Renal cortex interstitium (tissue), 11 donors: ENCODE results near the gene NAV2. TPM values are rescaled to one million over a fixed set of nuclear protein-coding genes. Genes with fewer than 3 reads are reported as not detected.

Experiments used
- DNase-seq, 11 donors: peaks; one replicate each; pipeline ENCODE4 v3.0.0-alpha.2; 2013; ENCODE audit warnings: low read depth in 9 of 11, low spot score in 4 of 11; ENCODE audit errors: extremely low read depth in 1 of 11
- polyA plus RNA-seq, 3 donors: library from polyadenylated mRNA; unstranded; fragments of 120-200 nt; gene quantifications; one replicate each; pipeline ENCODE4 v1.2.1, GENCODE V29; 2013; ENCODE audit not compliant: insufficient read length in 3 of 3

NAV2 gene
- polyA plus RNA-seq, 3 donors: 36.9 to 94.9 (median 39.5) TPM

DNA sequence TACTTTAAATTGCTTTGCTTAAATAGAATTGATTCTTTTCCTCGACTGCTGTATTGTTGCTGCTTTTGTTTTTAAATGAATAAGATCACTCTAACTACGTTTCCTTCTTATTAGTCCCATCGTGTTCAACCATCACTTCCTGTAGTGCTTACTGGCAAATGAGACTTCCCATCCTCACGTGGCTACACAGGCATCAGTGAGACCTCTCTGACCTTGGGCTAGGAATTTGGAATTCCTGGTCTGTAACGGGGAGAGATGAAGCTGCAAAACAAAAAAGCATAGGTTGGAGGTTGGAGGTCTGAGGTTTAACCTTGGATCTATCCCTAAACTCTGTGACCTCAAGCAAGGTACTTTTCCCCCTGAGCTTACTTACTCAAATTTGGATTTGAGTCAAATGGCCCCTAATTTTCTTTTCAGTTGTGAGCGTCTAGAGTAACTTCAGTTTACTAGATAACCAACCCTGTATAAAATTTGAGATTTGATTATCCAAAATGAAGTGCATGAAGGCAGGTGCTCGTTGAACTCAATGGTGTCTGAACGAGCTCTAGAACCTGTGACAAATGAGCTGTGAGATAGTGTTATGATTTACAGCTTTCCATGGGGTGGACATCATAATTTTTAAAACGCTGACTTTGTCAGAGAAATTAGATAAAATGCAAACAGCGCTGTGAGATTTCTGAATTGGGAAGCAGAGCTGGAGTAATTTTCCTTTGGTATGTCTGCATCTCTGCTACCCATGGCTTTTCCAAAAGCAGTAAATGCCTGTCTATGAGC lies 296.4 kb downstream of the NAV2 start:
- DNase-seq: no peak

DNA sequence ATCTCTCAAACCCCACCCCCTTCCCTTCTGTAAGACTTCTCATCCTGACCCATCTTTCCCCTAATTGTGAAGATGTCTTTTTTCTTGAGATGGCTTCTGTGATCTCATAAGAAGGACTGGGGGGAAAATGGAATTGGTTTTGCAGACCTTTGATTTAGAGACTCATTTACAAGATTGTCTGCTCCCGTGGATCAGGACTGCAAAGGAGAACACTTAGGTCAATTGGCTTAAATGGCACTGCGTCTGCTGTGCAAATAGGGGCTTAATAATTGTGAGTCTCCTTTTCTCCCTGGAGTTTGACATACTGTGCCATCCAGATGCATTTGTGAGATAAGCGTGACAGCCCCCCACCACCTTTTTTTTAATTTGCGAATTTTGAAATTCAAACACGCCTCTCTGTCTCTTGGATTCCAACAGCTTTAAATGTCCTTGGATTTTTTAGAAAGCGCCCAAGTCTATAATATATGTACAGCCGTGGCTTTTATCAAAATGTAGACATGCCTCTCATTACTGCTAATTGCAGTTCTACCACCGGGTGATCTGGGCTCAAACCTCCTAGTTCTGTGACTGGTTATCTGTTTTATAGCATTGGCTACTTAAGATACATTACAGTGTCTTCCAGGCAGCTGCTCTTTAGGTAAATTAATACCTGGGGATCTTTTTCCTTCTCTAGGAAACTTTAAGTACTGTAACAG lies 297.7 kb downstream of the NAV2 start:
- no peak for DNase-seq

DNA sequence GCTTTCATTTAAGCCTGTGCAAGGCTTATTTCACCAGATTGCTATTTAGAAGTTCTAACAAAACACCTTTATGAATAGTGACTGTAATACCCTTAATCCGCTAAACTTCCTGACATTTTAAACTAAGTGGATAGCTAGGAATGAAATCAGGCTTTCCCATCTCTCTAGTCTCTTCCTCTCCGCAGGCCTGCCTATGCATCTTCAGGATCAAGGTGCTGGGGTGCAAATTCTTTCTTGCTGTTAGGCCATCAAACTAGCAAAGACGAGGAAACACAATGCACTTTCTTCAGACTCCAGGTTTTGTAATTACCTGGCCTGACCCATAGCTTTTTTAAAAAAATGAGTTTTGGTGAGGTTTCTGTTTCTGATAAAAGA lies 298.2 kb downstream of the NAV2 start:
- DNase-seq: no peak

DNA sequence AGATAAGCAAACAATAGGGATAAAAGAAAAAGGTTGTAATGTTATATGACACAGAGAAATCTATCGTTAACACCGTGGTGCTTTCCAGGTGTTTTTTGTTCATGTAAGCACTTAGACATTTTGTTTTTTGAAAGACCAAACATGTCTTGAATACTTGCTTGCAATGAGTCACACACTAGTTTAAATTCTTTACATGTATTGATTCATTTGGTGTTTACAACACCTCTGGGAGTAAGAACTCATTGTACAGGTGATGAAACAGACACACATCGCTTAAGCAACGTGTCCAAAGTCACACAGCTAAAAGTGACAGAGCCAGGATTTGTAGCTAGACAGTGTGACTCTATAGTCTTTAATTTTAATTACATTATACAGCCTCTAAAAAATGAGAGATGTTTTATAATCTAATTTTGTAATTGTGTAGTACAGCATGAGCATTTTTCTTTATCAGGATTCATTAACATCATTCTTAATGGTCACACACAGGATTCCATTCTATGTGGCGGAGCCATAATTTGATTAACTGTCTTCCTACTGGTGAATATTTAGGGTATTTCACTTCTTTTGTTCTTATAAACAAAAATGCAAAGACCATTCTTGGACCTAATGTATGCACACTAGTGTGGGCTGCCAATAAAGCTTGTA lies 298.8 kb downstream of the NAV2 start:
- DNase-seq: no peak

DNA sequence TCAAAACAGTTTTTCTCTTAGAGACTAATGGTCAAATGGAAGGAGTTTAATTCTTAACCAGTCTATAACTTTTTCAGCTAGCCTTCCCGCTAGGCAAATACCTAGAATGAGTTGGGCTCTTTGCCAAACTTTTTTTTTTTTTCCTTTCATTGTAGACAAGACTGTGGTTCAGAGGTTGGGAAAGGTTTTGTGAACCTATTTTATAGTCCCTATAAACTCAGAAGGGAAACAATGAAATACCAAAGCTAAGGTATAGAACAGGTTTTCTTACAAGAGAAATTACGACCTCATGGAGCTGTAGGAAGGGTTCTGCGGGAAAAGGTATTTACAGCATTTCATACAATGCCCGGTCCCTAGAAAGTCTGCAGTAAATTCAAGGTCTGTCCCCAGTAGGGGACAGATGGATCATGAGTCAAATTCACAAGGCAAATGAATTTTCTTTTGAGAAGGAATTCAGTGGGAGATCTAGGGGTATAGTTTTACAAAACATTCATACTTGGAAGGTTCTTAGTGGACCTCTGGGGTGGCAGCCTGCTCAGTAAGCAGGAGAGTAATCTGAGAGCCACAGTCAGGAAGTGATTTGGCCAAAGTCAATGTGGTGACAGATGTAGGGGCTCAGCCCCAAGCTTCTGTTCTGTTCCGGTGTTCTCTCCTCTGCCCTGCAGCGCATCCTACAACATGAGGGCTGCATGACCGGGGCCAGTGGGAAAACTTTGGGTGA lies 300.9 kb downstream of the NAV2 start:
- no peak for DNase-seq

DNA sequence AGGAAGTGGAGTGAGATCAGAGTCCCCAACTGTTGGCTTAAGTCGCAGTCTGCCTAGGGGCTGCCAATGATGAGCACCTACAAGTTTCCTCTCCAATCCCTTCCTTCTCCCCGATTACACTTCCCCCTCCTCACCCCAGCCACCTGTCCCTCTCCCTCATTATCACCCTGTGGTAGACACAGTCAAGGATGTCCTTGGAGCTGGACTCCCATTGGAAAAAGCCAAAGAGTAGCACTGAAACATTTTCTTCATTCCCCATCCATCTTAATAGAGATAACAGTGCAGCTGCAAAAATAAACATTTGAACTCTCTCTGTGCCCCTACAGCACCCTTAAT lies 301.4 kb downstream of the NAV2 start:
- DNase-seq: no peak

DNA sequence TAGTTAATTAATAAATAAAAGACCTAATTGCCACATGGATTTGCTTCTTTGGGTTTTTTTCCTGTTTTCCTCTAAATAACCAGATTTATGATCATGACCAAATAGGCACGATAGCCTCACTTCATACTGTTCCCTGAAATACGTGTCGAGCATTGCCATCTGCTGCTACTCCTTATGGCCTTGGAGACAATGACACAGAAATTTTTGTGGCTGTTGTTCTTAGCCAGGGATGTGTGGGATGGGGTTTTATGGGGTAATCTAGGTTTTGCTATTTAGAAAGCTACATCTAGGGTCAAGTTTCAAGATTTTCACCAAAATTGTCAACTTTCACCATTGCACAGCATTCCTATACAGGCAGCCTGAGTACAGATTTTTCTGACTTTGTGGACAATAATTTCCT lies 302.5 kb downstream of the NAV2 start:
- no peak for DNase-seq

DNA sequence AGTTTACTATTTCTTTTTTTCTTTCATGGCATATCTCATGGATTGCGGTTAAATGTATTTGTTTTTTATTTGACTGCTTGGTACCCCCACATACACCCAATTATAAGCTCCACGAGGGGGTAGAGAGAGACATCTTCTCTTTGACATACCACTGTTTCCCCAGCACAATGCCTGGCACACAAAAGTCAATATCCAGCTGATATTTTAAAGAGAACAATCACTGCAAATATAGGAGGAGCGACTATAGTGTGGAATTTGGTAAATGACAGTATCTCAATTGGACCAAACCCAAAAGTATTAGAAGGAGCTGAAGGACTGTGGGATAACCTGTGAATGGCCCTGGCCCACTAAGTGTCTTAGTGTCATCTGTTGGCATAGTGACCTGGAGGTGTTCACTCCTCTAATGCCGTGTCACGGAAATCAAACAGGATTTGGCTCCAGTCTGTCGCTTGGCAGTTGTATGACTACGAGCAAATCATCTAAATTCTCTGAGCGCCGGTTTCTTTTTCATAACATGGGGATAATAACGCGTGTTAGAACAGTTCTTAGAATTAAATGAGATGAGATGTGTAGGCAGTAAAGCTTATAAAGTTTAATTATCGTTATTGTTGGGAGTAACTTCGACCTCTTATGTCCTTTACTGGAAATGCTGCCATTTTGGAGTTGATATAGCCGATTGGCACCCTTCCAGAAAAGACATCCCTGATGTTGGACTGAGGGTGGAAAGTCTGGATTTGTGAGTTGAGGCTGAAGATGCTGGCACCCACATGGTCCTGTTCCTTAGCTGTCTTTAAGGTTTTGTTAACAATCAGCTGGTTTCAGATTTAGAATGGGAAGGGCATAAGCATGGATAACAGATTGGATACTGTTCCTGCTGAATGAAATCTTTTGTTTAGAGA lies 303.1 kb downstream of the NAV2 start:
- no peak for DNase-seq

DNA sequence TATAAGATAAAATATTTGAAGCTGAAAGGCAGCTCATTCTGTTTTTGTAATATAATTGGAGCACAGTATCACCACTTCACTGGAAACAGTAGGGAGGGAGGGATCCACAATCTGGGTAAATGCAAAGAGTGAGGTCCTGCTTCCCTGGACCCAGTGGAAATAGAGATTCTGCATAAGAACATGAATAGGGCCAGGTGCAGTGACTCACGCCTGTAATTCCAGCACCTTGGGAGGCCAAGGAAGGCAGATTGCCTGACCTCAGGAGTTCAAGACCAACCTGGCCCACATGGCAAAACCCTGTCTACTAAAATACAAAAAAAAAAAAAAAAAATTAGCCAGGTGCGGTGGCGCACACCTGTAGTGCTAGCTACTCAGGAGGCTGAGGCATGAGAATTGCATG lies 303.9 kb downstream of the NAV2 start:
- no peak for DNase-seq

DNA sequence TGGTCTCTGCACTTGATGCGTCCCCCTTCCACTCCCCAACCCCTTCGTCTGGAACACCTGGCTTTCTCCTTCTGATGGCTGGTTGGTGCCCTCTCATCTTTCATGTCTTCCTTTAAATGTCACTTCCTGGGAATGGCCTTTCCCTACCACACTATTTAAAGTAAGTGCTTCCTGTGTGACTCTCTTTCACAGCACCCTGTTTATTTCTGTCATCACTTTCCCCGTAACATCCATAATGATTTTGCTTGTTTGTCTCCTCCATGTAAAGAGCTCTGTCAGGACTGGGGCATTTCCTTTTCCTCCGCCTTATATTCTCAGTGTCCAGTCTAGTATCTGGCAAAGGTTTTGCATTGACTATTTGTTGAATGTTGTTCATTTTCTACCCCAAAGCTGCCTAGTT lies 304.7 kb downstream of the NAV2 start:
- no peak for DNase-seq

DNA sequence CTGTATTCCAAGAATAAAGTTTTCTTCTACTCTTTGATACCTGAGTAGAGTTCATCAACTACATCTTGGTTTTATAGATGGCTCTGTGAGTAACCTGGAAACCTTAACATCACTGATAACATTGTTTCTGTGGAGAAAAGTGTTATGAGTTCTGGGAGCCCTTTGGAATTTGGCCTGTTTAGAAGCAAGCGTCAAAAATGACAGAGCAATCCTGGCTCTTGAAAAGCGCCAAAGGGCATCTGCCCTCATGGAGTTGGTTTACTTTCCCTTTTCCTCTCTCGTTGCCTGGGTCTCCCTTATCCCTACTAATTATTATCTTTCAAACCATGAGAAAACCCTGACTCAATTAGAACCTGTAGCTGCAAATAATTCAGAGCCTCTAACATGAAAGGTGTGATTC lies 307.6 kb downstream of the NAV2 start:
- DNase-seq: no peak

DNA sequence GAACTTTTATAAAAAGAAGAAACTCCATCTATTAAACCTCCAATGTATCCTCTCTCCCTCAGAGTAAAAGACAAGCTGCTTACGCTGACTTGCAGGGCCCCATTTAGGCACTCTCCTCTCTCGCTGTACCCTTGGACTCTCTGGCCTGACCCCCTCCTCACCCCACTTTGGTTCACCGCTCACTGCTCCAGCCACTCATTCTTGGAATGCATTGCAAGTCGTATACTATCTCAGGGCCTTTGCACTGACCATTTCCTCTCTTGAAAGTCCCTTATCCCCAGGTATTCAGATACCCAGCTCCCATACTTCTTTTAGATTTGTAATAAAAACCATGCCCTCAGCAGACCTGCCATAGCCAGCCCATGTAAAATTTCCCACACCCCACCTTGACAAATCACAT lies 308.1 kb downstream of the NAV2 start:
- no peak for DNase-seq

DNA sequence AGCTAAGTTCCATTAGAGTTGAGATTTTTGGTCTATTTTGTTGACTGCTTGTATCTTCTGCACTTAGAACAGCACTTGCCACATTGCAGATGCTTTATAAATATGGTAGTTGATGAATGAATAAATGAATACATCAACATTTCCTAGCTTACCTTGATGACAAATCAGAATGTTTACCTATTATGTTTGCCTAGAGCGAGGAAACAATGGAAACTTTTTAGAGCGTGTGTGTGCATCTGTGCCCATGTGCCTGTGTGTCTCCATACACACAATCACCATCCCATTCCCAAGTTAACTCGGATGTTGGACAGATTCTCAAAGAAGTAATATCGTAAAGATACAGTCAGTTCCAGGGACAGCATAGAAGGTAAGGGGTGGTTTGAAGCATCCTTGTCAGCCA lies 308.6 kb downstream of the NAV2 start:
- no peak for DNase-seq

DNA sequence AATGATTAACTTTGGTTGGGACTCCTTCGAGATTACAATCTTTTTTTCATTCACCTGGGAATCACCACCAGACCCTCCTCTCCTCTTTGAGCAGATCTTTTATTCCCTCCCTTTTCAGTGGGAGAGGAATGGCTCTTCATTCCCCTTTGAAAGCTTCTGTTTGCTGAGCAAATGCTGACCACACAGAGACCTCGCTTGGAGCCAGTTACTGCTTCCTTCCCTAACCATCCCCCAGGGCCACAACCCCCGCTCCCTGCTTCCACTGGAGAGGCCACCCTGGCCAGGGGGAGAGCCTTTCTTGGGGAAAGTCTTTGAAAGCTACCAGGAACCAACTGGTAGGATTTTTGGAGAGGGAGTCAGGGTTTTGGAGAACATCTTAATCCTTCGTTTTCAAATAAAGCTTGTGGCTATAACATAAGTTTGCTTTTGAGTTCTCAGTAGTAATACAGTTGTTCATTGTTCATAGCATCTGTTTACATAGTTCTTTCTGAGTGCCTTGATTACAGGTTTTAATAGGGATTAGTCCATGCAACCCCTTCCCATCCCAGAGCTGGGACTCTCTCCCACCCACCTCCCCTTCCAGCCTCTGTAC lies 309.2 kb downstream of the NAV2 start:
- DNase-seq: no peak

DNA sequence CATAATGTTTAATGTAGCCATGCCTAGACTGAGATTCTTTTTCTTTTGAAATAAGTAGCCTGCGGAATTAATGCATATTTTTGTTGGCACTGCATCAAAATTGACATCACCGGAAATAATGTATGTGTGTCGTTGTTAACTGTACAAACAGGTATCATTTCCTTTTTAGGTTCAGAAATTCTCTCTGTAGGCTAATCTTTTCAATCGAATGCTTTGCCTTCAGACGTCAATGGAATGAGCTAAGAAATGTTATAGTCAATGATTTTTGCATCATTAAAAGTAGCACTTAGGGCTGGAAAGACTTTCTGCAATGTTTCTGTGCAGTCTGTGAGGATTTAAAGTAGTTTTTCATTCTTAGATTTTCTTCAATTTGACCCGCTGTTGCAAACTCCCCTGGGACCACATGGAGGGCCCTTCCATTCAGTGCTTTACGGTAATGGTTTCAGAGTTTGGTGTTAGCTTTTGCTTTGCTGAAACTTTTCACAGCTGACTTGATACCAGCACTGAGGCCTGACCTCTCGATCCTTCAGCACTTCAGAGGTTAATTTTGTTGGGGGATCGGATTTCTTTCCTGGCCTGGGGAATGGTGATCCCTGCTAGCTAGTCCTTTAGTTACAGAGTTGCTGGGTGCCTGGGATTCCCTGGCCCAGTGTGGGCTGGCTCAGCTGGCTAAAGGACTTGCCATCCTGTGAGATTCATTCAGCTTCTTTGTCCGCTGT lies 309.9 kb downstream of the NAV2 start:
- DNase-seq: peak in 8 of 11 donors; percentile 56 to 86 (median 76)

DNA sequence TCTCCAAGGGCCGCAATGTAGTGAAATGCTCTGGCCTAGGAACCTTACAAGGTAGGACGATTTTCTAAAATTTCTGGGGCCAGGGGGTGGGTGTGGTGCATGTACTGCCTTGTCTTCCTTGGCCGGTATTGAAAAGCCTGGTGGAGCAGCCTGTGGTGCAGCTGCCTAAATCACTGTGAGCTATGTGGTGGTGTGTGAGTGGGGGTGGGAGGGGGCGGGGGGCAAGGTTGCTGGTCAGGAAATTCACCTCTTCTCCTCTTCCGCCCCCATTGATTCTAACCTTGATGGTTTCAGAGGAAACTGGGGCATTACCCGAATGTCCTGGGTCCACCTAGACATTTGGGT lies 310.4 kb downstream of the NAV2 start:
- DNase-seq: no peak

DNA sequence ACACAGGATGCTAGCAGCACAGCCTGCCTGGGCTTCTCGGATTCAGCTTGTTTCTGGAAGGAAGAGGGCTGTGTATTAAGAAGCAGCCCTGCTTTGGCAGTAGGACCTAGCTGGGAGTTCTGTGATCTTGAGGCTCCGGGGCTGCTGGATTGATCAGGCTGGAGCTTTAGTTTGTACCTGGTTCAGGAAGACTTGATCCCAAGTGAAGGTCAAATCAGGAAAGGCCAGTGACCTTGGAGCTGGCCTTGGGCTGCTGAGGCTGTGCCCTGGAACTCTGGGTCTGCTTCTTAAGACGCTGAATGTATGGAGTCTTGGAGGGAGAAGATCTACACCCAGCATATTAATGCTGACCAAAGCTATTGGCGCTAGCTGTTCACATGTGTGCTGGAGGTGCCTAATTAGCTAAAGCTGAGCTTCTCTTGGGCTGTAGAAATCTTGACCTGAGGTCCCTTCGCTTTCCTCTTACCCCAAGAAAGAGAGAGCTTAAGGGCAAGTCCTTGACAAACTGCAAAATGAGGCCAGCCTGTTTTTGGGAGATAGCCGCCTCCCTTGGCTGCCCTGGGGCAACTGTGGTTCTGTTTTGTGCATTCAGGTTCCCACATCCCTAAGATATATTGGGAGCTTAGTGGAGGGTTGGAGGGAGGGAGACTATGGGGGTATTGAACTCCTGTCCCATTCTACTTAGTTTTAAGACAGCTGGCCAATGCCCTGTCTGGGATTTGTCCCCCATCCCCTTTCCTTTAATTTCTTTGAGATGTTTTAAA lies 311.7 kb downstream of the NAV2 start:
- no peak for DNase-seq
